K562 (cell line): Measurements from ENCODE around the gene TLX2. TPM values are rescaled to one million over a fixed set of nuclear protein-coding genes. Genes with fewer than 3 reads are reported as not detected.

Experiments
- KHSRP ChIP-seq: fragments of 450-650 bp; IDR thresholded peaks from 2 replicates; pipeline ENCODE4 v1.6.1; 2017
- NELFE ChIP-seq: IDR thresholded peaks from 2 replicates; pipeline ENCODE4 v1.6.1; 2011; ENCODE audit warnings: mild to moderate bottlenecking; ENCODE audit not compliant: insufficient read depth, insufficient read length
- NFIX ChIP-seq: fragments of 250-450 bp; sonication (Bioruptor Pico); IDR thresholded peaks from 2 replicates; pipeline ENCODE4 v1.4.0; 2020; ENCODE audit warnings: low read depth, mild to moderate bottlenecking, moderate library complexity
- NR4A1 ChIP-seq, 2 experiments: fragments of 250-450 bp in 1 of 2; fragments of 450-650 bp in 1 of 2; sonication (Bioruptor Pico) in 1 of 2; IDR thresholded peaks; 2 replicates each; pipeline versions ENCODE4 v1.4.0 to v1.6.1; 2016 to 2020; ENCODE audit warnings: mild to moderate bottlenecking in 2 of 2, missing compliant biosample characterization in 1 of 2, missing genetic modification characterization in 1 of 2, moderate library complexity in 1 of 2
- TRIM24 ChIP-seq, 2 experiments: fragments of 450-650 bp; IDR thresholded peaks; 2 replicates each; pipeline ENCODE4 v1.6.1; 2016
- TSC22D4 ChIP-seq: fragments of 450-650 bp; IDR thresholded peaks from 2 replicates; pipeline ENCODE4 v1.6.1; 2016; ENCODE audit warnings: missing genetic modification characterization, missing biosample characterization, control low read depth
- ZBTB17 ChIP-seq: fragments of 450-650 bp; formaldehyde crosslinking; IDR thresholded peaks from 2 replicates; pipeline ENCODE4 v1.4.0; 2020; ENCODE audit warnings: mild to moderate bottlenecking
- ZBTB8A ChIP-seq: fragments of 450-650 bp; IDR thresholded peaks from 2 replicates; pipeline ENCODE4 v1.6.1; 2018; ENCODE audit warnings: mild to moderate bottlenecking, moderate library complexity; ENCODE audit not compliant: partially characterized antibody
- ZNF324 ChIP-seq: fragments of 250-450 bp; sonication (Bioruptor Pico); IDR thresholded peaks from 2 replicates; pipeline ENCODE4 v1.4.0; 2020; ENCODE audit warnings: mild to moderate bottlenecking
- ZNF511 ChIP-seq: sonication (generic); formaldehyde crosslinking; IDR thresholded peaks from 2 replicates; pipeline ENCODE4 v1.8.0; 2022; ENCODE audit warnings: mild to moderate bottlenecking, missing genetic modification reagents
- ZNF518B ChIP-seq: fragments of 250-450 bp; sonication (Bioruptor Pico); IDR thresholded peaks from 2 replicates; pipeline ENCODE4 v1.5.0; 2021; ENCODE audit warnings: mild to moderate bottlenecking, moderate library complexity
- polyA plus RNA-seq, 8 experiments: library from polyadenylated mRNA; depleted of rRNA in 4 of 8; stranded (reverse) in 5 of 8; unstranded in 3 of 8; fragments of >200 nt; fragmentation: Nextera tagmentation in 2 of 8; fragmentation: Illumina TruSeq in 1 of 8; extraction: Ambion mirVana in 2 of 8; extraction: Trizol in 1 of 8; gene quantifications; 2 replicates each; pipeline versions ENCODE4 v1.2.1 to v1.2.3, GENCODE V29; 2011 to 2014; ENCODE audit warnings: inconsistent platforms in 1 of 8, missing spikeins in 1 of 8
- total RNA-seq, 7 experiments: library from RNA; depleted of rRNA in 6 of 7; stranded (reverse); fragments of >200 nt in 6 of 7; fragmentation: Illumina TruSeq in 2 of 7; extraction: Trizol in 2 of 7; gene quantifications; 2 replicates each; pipeline versions ENCODE4 v1.2.1 to v1.2.3, GENCODE V29; 2011 to 2021; ENCODE audit warnings: low replicate concordance in 1 of 7
- TF ChIP-seq, protein P1 (sequence below): fragments of 200-800 bp; sonication (Bioruptor generic); IDR thresholded peaks from 2 replicates; pipeline ENCODE4 v1.6.1; 2017; ENCODE audit warnings: missing genetic modification characterization, missing compliant biosample characterization
- TF ChIP-seq, protein P2 (sequence below): fragments of 250-450 bp; sonication (Bioruptor Pico); IDR thresholded peaks from 2 replicates; pipeline ENCODE4 v1.8.0; 2021; ENCODE audit warnings: borderline replicate concordance, mild to moderate bottlenecking, moderate library complexity; ENCODE audit not compliant: poor library complexity, severe bottlenecking
- TF ChIP-seq, protein P3 (sequence below), 2 experiments: fragments of 150-350 bp in 1 of 2; IDR thresholded peaks; 2 replicates each; pipeline ENCODE4 v1.6.1; 2012 to 2016; ENCODE audit warnings: low read depth in 2 of 2, low read length in 2 of 2, mild to moderate bottlenecking in 1 of 2, moderate library complexity in 1 of 2
- TF ChIP-seq, protein P4 (sequence below): fragments of 450-650 bp; IDR thresholded peaks from 2 replicates; pipeline ENCODE4 v1.6.1; 2016; ENCODE audit warnings: missing biosample characterization, missing genetic modification characterization

Gene TLX2
- total and polyA plus RNA-seq, 9 of the 15 experiments (the other 6 are each of a cell fraction or from before 2014, with no cell fraction given): not detected

GRCh38 chr2:74548900-74549826 lies 34.9 kb downstream of the TLX2 start (continued):
- no peak for TF ChIP-seq NR4A1 (CRISPR knock-in tag; IDR thresholded peaks at IDR 0.05)
- TF ChIP-seq NR4A1 (tag; IDR thresholded peaks at IDR 0.05): 0 out of 2 replicates have a peak, but pooled peaks have one; percentile 32
- TF ChIP-seq TSC22D4 (tag): no peak
- no peak for TF ChIP-seq NFIX (CRISPR knock-in tag)
- no peak for TF ChIP-seq NELFE
- no peak for TF ChIP-seq TRIM24 (IDR thresholded peaks at IDR 0.05)
- TF ChIP-seq, protein P1, sequence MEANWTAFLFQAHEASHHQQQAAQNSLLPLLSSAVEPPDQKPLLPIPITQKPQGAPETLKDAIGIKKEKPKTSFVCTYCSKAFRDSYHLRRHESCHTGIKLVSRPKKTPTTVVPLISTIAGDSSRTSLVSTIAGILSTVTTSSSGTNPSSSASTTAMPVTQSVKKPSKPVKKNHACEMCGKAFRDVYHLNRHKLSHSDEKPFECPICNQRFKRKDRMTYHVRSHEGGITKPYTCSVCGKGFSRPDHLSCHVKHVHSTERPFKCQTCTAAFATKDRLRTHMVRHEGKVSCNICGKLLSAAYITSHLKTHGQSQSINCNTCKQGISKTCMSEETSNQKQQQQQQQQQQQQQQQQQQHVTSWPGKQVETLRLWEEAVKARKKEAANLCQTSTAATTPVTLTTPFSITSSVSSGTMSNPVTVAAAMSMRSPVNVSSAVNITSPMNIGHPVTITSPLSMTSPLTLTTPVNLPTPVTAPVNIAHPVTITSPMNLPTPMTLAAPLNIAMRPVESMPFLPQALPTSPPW (CRISPR knock-in tag): peak; percentile 41
- no peak for TF ChIP-seq KHSRP
- TF ChIP-seq, protein P2, sequence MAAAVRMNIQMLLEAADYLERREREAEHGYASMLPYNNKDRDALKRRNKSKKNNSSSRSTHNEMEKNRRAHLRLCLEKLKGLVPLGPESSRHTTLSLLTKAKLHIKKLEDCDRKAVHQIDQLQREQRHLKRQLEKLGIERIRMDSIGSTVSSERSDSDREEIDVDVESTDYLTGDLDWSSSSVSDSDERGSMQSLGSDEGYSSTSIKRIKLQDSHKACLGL (CRISPR knock-in tag): no peak
- TF ChIP-seq, protein P3, sequence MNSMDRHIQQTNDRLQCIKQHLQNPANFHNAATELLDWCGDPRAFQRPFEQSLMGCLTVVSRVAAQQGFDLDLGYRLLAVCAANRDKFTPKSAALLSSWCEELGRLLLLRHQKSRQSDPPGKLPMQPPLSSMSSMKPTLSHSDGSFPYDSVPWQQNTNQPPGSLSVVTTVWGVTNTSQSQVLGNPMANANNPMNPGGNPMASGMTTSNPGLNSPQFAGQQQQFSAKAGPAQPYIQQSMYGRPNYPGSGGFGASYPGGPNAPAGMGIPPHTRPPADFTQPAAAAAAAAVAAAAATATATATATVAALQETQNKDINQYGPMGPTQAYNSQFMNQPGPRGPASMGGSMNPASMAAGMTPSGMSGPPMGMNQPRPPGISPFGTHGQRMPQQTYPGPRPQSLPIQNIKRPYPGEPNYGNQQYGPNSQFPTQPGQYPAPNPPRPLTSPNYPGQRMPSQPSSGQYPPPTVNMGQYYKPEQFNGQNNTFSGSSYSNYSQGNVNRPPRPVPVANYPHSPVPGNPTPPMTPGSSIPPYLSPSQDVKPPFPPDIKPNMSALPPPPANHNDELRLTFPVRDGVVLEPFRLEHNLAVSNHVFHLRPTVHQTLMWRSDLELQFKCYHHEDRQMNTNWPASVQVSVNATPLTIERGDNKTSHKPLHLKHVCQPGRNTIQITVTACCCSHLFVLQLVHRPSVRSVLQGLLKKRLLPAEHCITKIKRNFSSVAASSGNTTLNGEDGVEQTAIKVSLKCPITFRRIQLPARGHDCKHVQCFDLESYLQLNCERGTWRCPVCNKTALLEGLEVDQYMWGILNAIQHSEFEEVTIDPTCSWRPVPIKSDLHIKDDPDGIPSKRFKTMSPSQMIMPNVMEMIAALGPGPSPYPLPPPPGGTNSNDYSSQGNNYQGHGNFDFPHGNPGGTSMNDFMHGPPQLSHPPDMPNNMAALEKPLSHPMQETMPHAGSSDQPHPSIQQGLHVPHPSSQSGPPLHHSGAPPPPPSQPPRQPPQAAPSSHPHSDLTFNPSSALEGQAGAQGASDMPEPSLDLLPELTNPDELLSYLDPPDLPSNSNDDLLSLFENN (IDR thresholded peaks at IDR 0.05; ENCODE audit: low read depth in 2 of 2, low read length in 2 of 2): no peak
- no peak for TF ChIP-seq ZNF511
- TF ChIP-seq ZBTB8A: no peak
- TF ChIP-seq ZBTB17: peak; percentile 89
- no peak for TF ChIP-seq ZNF324 (CRISPR knock-in tag)
- TF ChIP-seq, protein P4, sequence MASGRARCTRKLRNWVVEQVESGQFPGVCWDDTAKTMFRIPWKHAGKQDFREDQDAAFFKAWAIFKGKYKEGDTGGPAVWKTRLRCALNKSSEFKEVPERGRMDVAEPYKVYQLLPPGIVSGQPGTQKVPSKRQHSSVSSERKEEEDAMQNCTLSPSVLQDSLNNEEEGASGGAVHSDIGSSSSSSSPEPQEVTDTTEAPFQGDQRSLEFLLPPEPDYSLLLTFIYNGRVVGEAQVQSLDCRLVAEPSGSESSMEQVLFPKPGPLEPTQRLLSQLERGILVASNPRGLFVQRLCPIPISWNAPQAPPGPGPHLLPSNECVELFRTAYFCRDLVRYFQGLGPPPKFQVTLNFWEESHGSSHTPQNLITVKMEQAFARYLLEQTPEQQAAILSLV (tag): no peak
- TF ChIP-seq ZNF518B (CRISPR knock-in tag): no peak
